Gastroesophageal sphincter (tissue), 3 donors: ENCODE results near the gene MYO1G.

ENCODE experiments used
- EP300 ChIP-seq: sonication (generic); formaldehyde crosslinking; IDR thresholded peaks from one replicate; pipeline ENCODE4 v1.6.1; 2017; ENCODE audit warnings: antibody characterized with exemption, mild to moderate bottlenecking
- POLR2A ChIP-seq, 2 donors: fragments of 450-650 bp; IDR thresholded peaks; one replicate each; pipeline ENCODE4 v1.6.1; 2017; ENCODE audit warnings: antibody characterized with exemption in 2 of 2, mild to moderate bottlenecking in 2 of 2, moderate library complexity in 1 of 2
- POLR2AphosphoS5 ChIP-seq: sonication (generic); formaldehyde crosslinking; IDR thresholded peaks from one replicate; pipeline ENCODE4 v1.6.1; 2017; ENCODE audit warnings: antibody characterized with exemption
- TF ChIP-seq, protein P1 (sequence below), 4 experiments: fragments of 200-600 bp in 2 of 4; fragments of 450-650 bp in 2 of 4; sonication (generic) in 1 of 4; IDR thresholded peaks; one replicate each; pipeline ENCODE4 v1.5.1; 2017 to 2019; ENCODE audit warnings: antibody characterized with exemption in 4 of 4, mild to moderate bottlenecking in 2 of 4, moderate library complexity in 2 of 4

DNA sequence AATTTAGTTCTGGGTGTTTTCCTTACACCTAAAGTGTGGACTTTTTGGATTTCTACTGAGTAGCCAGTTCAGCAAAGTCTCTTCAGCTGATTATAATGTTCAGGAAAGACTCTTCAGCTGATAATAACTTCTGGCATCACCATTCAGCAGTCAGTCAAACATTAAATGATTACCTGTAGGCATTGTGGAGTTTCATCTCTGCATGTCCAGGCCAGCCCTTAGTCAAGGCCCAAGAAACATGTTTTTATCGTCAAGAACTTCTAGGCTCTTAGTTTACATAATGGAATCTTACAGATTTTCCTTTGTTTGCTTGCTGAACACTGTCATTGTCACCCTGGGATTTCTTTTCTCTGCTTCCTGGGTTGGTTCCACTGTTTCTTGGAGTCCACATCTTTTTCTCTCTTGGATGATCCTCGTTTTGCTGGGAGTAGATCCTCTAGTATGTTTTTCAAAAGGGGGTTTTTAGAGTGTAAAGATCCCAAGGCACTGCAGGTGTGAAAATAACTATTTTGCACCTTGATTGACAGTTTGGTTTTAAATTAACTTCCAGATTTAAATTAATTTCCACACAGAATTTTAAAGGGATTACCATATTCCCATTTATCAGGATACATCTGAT is 45.4 kb upstream of the MYO1G start:
- TF ChIP-seq EP300 = no peak
- no peak for TF ChIP-seq POLR2A (IDR thresholded peaks at IDR 0.05)
- TF ChIP-seq, protein P1, sequence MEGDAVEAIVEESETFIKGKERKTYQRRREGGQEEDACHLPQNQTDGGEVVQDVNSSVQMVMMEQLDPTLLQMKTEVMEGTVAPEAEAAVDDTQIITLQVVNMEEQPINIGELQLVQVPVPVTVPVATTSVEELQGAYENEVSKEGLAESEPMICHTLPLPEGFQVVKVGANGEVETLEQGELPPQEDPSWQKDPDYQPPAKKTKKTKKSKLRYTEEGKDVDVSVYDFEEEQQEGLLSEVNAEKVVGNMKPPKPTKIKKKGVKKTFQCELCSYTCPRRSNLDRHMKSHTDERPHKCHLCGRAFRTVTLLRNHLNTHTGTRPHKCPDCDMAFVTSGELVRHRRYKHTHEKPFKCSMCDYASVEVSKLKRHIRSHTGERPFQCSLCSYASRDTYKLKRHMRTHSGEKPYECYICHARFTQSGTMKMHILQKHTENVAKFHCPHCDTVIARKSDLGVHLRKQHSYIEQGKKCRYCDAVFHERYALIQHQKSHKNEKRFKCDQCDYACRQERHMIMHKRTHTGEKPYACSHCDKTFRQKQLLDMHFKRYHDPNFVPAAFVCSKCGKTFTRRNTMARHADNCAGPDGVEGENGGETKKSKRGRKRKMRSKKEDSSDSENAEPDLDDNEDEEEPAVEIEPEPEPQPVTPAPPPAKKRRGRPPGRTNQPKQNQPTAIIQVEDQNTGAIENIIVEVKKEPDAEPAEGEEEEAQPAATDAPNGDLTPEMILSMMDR (IDR thresholded peaks at IDR 0.05) = no peak
- no peak for TF ChIP-seq POLR2AphosphoS5
